ENCODE data around the gene CUBN. TPM values are rescaled to one million over a fixed set of nuclear protein-coding genes. Genes with fewer than 3 reads are reported as not detected.

CUBN gene
- total RNA-seq, 1 experiment from 2014 or later, result 4.6 TPM

DNA sequence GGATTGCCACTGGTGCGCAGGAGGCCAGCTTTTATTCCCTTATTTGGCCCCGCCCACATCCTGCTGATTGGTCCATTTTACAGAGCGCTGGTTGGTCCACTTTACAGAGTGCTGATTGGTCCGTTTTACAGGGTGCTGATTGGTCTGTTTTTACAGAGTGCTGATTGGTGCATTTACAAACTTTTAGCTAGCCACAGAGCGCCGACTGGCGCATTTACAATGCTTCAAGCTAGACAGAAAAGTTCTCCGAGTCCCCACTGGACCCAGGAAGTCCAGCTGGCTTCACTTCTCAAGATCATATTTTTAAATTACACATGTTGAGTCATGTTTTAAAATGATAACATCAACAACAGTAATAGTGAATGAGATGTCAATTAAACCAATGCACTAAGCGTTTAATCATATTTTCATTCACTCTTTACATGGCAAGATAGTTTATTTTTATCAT, 128.3 kb downstream of the CUBN start:
- Mint-ChIP-seq H3K4me3 (ENCODE audit: unreplicated experiment) (no peak overlapping the region), H3K36me3 (ENCODE audit: insufficient read depth, unreplicated experiment) (no peaks in the 10 kb centered on the region), H3K27ac (ENCODE audit: unreplicated experiment) (no peak overlapping the region), H3K9me3 (ENCODE audit: unreplicated experiment) (peaks cover 9% of the 10 kb centered on the region), H3K27me3 (ENCODE audit: insufficient read depth, unreplicated experiment) (peaks cover 12% of the 10 kb centered on the region), H3K4me1 (ENCODE audit: low read depth, unreplicated experiment) (no peaks in the 10 kb centered on the region)
- POLR2A ChIA-PET, result no interaction called here
- H3K4me1 ChIP-seq, result no peaks in the 10 kb centered on the region
- BruUV-seq (replicated peaks), result no TSS peak
- TF ChIP-seq, protein P1, sequence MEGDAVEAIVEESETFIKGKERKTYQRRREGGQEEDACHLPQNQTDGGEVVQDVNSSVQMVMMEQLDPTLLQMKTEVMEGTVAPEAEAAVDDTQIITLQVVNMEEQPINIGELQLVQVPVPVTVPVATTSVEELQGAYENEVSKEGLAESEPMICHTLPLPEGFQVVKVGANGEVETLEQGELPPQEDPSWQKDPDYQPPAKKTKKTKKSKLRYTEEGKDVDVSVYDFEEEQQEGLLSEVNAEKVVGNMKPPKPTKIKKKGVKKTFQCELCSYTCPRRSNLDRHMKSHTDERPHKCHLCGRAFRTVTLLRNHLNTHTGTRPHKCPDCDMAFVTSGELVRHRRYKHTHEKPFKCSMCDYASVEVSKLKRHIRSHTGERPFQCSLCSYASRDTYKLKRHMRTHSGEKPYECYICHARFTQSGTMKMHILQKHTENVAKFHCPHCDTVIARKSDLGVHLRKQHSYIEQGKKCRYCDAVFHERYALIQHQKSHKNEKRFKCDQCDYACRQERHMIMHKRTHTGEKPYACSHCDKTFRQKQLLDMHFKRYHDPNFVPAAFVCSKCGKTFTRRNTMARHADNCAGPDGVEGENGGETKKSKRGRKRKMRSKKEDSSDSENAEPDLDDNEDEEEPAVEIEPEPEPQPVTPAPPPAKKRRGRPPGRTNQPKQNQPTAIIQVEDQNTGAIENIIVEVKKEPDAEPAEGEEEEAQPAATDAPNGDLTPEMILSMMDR (IDR thresholded peaks at IDR 0.05; ENCODE audit: insufficient read depth in 1 of 2, low read depth in 1 of 2, low read length in 1 of 2, severe bottlenecking in 1 of 2, unreplicated experiment in 1 of 2), result no peak
- no peak overlapping the region for H3K4me3 ChIP-seq (ENCODE audit: low read depth, low read length)
- H3K9me3 ChIP-seq, result 0 out of 2 replicates have a peak, but pooled peaks cover 5% of the 10 kb centered on the region
- no peaks in the 10 kb centered on the region for H3K27me3 ChIP-seq (replicated peaks; ENCODE audit: control insufficient read depth, insufficient read depth, low read length)
- no peak for DNase-seq
- intact Hi-C loops (cut with micrococcal nuclease; ENCODE audit: unreplicated experiment), result no loop called here
- CTCF ChIA-PET, result no interaction called here
- no peaks in the 10 kb centered on the region for H3K36me3 ChIP-seq (ENCODE audit: control insufficient read depth, insufficient read depth, low read length)

DNA sequence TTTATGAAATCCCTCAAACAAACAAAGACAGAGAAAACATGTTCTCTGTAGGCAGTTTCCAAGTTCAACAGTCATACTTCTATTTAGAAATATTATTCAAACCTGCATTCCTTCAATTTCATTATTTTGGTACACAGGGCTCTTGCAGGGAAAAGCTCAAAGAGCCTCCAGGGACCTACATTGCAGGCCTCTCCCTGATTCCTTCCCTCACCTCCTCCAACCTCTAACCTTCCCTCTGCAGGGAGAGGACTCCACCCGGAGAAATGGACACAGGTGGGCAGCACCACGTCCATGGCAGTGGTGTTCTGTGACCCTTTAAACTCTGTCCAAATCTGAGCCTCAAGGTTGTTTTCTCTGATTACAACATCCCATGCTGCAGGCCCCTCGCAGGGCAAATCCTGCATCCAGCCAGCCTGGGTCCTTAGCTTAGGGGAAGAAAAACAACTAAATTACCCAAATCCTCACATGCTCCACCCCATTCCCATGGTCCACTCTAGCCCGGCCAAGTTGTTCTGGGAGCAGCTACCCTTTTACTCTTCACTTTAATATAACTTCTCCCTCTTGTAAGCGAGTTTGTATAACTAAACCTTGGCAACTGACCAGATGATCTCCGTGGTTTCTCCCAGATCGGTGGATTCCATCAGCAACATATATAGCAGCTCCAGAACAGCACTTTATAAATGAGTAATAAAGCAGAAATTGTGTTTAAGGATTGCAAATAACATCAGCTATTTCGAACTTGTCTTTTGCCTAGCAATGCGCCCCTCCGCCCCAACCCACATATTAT, 129.8 kb downstream of the CUBN start:
- Histone ChIP-seq H3K27me3 (replicated peaks; ENCODE audit: control insufficient read depth, insufficient read depth, low read length) (no peaks in the 10 kb centered on the region), H3K36me3 (ENCODE audit: control insufficient read depth, insufficient read depth, low read length) (no peaks in the 10 kb centered on the region), H3K4me1 (no peaks in the 10 kb centered on the region), H3K4me3 (ENCODE audit: low read depth, low read length) (no peak overlapping the region), H3K9me3 (0 out of 2 replicates have a peak, but pooled peaks cover 5% of the 10 kb centered on the region)
- no peak overlapping the region for H3K4me3 Mint-ChIP-seq (ENCODE audit: unreplicated experiment)
- peaks cover 6% of the 10 kb centered on the region for H3K27me3 Mint-ChIP-seq (ENCODE audit: insufficient read depth, unreplicated experiment)
- ChIA-PET CTCF (no interaction called here), POLR2A (no interaction called here)
- BruUV-seq (replicated peaks), result no TSS peak
- H3K9me3 Mint-ChIP-seq (ENCODE audit: unreplicated experiment), result peaks cover 9% of the 10 kb centered on the region
- intact Hi-C loops (cut with micrococcal nuclease; ENCODE audit: unreplicated experiment), result no loop called here
- no peaks in the 10 kb centered on the region for H3K36me3 Mint-ChIP-seq (ENCODE audit: insufficient read depth, unreplicated experiment)
- TF ChIP-seq, protein P1 (IDR thresholded peaks at IDR 0.05; ENCODE audit: insufficient read depth in 1 of 2, low read depth in 1 of 2, low read length in 1 of 2, severe bottlenecking in 1 of 2, unreplicated experiment in 1 of 2), result no peak
- H3K4me1 Mint-ChIP-seq (ENCODE audit: low read depth, unreplicated experiment), result no peaks in the 10 kb centered on the region
- DNase-seq, result no peak
- H3K27ac Mint-ChIP-seq (ENCODE audit: unreplicated experiment), result no peak overlapping the region

DNA sequence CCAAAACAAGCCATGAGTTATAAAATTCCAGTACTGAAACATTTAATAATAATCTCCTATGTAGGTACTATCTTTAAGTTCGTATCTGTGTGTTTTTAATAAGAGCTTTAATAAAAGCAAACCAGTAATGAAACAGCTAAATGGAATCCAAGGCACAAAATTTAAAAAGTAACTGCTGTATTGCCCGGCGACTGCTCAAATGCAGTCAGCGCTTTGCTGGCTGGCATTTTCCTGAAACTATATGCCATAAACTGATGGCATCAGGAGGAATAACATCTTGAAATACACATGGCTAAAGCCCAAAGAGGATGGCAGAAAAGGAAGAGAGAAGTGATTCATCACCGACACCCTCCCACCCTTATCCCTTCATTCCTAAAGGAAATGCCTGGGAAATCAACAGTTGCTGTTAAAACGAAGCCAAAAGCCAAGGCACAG, 133.1 kb downstream of the CUBN start:
- Mint-ChIP-seq H3K27me3 (ENCODE audit: insufficient read depth, unreplicated experiment) (peaks cover 6% of the 10 kb centered on the region), H3K4me1 (ENCODE audit: low read depth, unreplicated experiment) (no peaks in the 10 kb centered on the region), H3K9me3 (ENCODE audit: unreplicated experiment) (peaks cover 9% of the 10 kb centered on the region), H3K36me3 (ENCODE audit: insufficient read depth, unreplicated experiment) (no peaks in the 10 kb centered on the region), H3K4me3 (ENCODE audit: unreplicated experiment) (no peak overlapping the region), H3K27ac (ENCODE audit: unreplicated experiment) (no peak overlapping the region)
- TF ChIP-seq, protein P1 (IDR thresholded peaks at IDR 0.05; ENCODE audit: insufficient read depth in 1 of 2, low read depth in 1 of 2, low read length in 1 of 2, severe bottlenecking in 1 of 2, unreplicated experiment in 1 of 2), result no peak
- Histone ChIP-seq H3K27me3 (replicated peaks; ENCODE audit: control insufficient read depth, insufficient read depth, low read length) (no peaks in the 10 kb centered on the region), H3K36me3 (ENCODE audit: control insufficient read depth, insufficient read depth, low read length) (no peaks in the 10 kb centered on the region), H3K4me1 (no peaks in the 10 kb centered on the region), H3K9me3 (0 out of 2 replicates have a peak, but pooled peaks cover 5% of the 10 kb centered on the region), H3K4me3 (ENCODE audit: low read depth, low read length) (no peak overlapping the region)
- no TSS peak for BruUV-seq (replicated peaks)
- ChIA-PET POLR2A (no interaction called here), CTCF (no interaction called here)
- DNase-seq, result no peak
- intact Hi-C loops (cut with micrococcal nuclease; ENCODE audit: unreplicated experiment), result no loop called here

Data from Caco-2 (cell line).